Psoas muscle (tissue), 8 donors: ENCODE results near the gene RSPRY1. TPM values are rescaled to one million over a fixed set of nuclear protein-coding genes. Genes with fewer than 3 reads are reported as not detected.

Source experiments
- ATAC-seq, 4 donors: fragments of 200-7000 bp; cut with Tn5 transposase; one replicate each; pipeline ENCODE4 v1.9.1; 2020; ENCODE audit warnings: moderate library complexity in 3 of 4, mild to moderate bottlenecking in 2 of 4
- DNase-seq, 2 donors: peaks; one replicate each; pipeline ENCODE4 v3.0.0-alpha.2; 2020
- H3K27ac ChIP-seq: fragments of 200-600 bp; one replicate; pipeline ENCODE4 v1.8.0; 2022
- H3K27me3 ChIP-seq, 3 donors: fragments of 200-600 bp in 1 of 3; one replicate each; pipeline versions ENCODE4 v1.6.1 to v1.8.0; 2013 to 2022; ENCODE audit warnings: low read length in 2 of 3, mild to moderate bottlenecking in 2 of 3, moderate library complexity in 1 of 3; ENCODE audit not compliant: insufficient read depth in 3 of 3
- H3K36me3 ChIP-seq, 2 donors: fragments of 200-600 bp in 1 of 2; one replicate each; pipeline versions ENCODE4 v1.6.1 to v1.8.0; 2013 to 2022; ENCODE audit warnings: low read depth in 1 of 2, mild to moderate bottlenecking in 1 of 2, moderate library complexity in 1 of 2; ENCODE audit not compliant: insufficient read depth in 1 of 2
- H3K4me1 ChIP-seq: fragments of 200-600 bp; one replicate; pipeline ENCODE4 v1.8.0; 2022
- H3K4me3 ChIP-seq: fragments of 200-600 bp; one replicate; pipeline ENCODE4 v1.8.0; 2022; ENCODE audit warnings: mild to moderate bottlenecking
- H3K9me3 ChIP-seq: fragments of 200-600 bp; one replicate; pipeline ENCODE4 v1.8.0; 2022
- CTCF ChIP-seq: fragments of 200-600 bp; IDR thresholded peaks from one replicate; pipeline ENCODE4 v1.8.0; 2022; ENCODE audit warnings: antibody characterized with exemption
- WGBS, 3 donors: extraction: QIAGEN DNeasy Blood & Tissue Kit; methylation state at CpG; one replicate each; pipeline versions ENCODE4 v1.1.6 to v1.1.7; 2013; 5-methylcytosine and 5-hydroxymethylcytosine counted together
- intact Hi-C, 2 donors: fragments of 100-400 bp; cut with DNase I; formaldehyde crosslinking; loops; one replicate each; pipeline versions ENCODE4 v1.11.0 to v1.14.2; 2022
- polyA plus RNA-seq, 3 donors: library from polyadenylated mRNA; stranded (reverse); fragments of 200-250 nt; gene quantifications; one replicate each; pipeline ENCODE4 v1.2.3, GENCODE V29; 2013
- total RNA-seq, 4 donors: library from RNA; stranded (reverse); fragmentation: NEBNext Ultra II Directional in 2 of 4; extraction: Animal tissue kit (Norgen Biotek cat#: 25700) in 2 of 4; gene quantifications; one replicate each; pipeline versions ENCODE4 v1.2.1 to v1.2.4, GENCODE V29; 2021 to 2023
- donor health status: healthy with polysubstance abuse.
- donor health status: DM: no; HTN: no; CAD: no; lungs with moderate emphysema.
- donor health status: Bipolar disorder and iron deficiency.
- donor health status: healthy.
- donor health status: DM: yes; HTN: yes; CAD: no.
- donor health status: DM: no; HTN: no; CAD: no.
- donor health status: DM: no; HTN: no; CAD: no.
- donor health status: DM: yes; HTN: yes; CAD: no.

The RSPRY1 gene
- total and polyA plus RNA-seq, 7 donors: 7.1 to 19.5 (median 15.2) TPM

- H3K27ac ChIP-seq: no peak overlapping the region
- intact Hi-C loops: no loop called here
- no peak for TF ChIP-seq CTCF
- no peak overlapping the region for H3K4me3 ChIP-seq
- no peaks in the 10 kb centered on the region for H3K4me1 ChIP-seq
- no peaks in the 10 kb centered on the region for H3K27me3 ChIP-seq
- no peak for ATAC-seq
- 96 to 100% (median 98%) methylated on average over 1 of the region's 1 CpG for WGBS, 3 donors
- no peak for DNase-seq
- H3K9me3 ChIP-seq: peaks cover 7% of the 10 kb centered on the region
- H3K36me3 ChIP-seq: peaks cover 12 to 90% of the 10 kb centered on the region in 2 donors
These were observed 36.9 kb downstream of the RSPRY1 start for GRCh38 chr16:57223057-57223456.

GRCh38 chr16:57224651-57225335 is 38.7 kb downstream of the RSPRY1 start:
- H3K36me3 ChIP-seq: peaks cover 12 to 98% of the 10 kb centered on the region in 2 donors
- DNase-seq (no peak), ATAC-seq (no peak)
- H3K27me3 ChIP-seq: no peaks in the 10 kb centered on the region
- H3K9me3 ChIP-seq: no peaks in the 10 kb centered on the region
- intact Hi-C loops: no loop called here
- H3K27ac ChIP-seq: no peak overlapping the region
- no peak for TF ChIP-seq CTCF
- no peak overlapping the region for H3K4me3 ChIP-seq
- H3K4me1 ChIP-seq: no peaks in the 10 kb centered on the region
- 93 to 99% (median 94%) methylated on average over 6 of the region's 6 CpGs for WGBS, 3 donors

GRCh38 chr16:57225978-57226377 is 39.8 kb downstream of the RSPRY1 start:
- no peak for ATAC-seq
- H3K9me3 ChIP-seq: no peaks in the 10 kb centered on the region
- WGBS, 3 donors: 94 to 97% (median 96%) methylated on average over 7 of the region's 7 CpGs

GRCh38 chr16:57226701-57227621 is 40.8 kb downstream of the RSPRY1 start:
- no peak overlapping the region for H3K27ac ChIP-seq
- DNase-seq: no peak
- no peak for TF ChIP-seq CTCF
- H3K4me1 ChIP-seq: no peaks in the 10 kb centered on the region
- 74 to 80% (median 77%) methylated on average over 4 of the region's 4 CpGs for WGBS, 3 donors
- H3K4me3 ChIP-seq: no peak overlapping the region
- H3K36me3 ChIP-seq: peaks cover 6 to 100% of the 10 kb centered on the region in 2 donors
- no peaks in the 10 kb centered on the region for H3K9me3 ChIP-seq
- no peak for ATAC-seq
- intact Hi-C loops: no loop called here
- no peaks in the 10 kb centered on the region for H3K27me3 ChIP-seq

More at GRCh38 chr16:57225978-57226377, 39.8 kb downstream of the RSPRY1 start:
- no peak for DNase-seq
- no peak for TF ChIP-seq CTCF
- Histone ChIP-seq H3K36me3 (peaks cover 12 to 100% of the 10 kb centered on the region in 2 donors), H3K27me3 (no peaks in the 10 kb centered on the region), H3K27ac (no peak overlapping the region), H3K4me3 (no peak overlapping the region), H3K4me1 (no peaks in the 10 kb centered on the region)
- intact Hi-C loops: no loop called here
